Activated T-cell treated with anti-CD3 and anti-CD28 coated beads, Interleukin-2, amount 50 U/mL, for 72 hours (primary cell): ENCODE data around the gene HDAC9. TPM values are rescaled to one million over a fixed set of nuclear protein-coding genes. Genes with fewer than 3 reads are reported as not detected.
"Not testable (repeated sequence)": the region's sequence is repeated elsewhere in the genome, so short reads cannot be mapped to it uniquely, and the experiment has no call there.

Experiments
- ATAC-seq, 2 donors: fragments of 150-1000 bp; cut with Tn5 transposase; replicated peaks in 1 of 2; 2 replicates each; pipeline ENCODE4 v1.10.0; 2021; ENCODE audit warnings: moderate library complexity in 2 of 2, mild to moderate bottlenecking in 1 of 2
- DNase-seq, 2 donors: peaks; one replicate each; pipeline ENCODE4 v3.0.0; 2021 to 2022; ENCODE audit warnings: mixed read lengths in 1 of 2
- H3K27ac Mint-ChIP-seq: one replicate; pipeline ENCODE4 v1.8.0; 2022; ENCODE audit warnings: mild to moderate bottlenecking, moderate library complexity, mixed read lengths
- H3K27me3 Mint-ChIP-seq: one replicate; pipeline ENCODE4 v1.8.0; 2022; ENCODE audit warnings: low read depth, mixed read lengths
- H3K36me3 Mint-ChIP-seq, 2 donors: one replicate each; pipeline ENCODE4 v1.8.0; 2022; ENCODE audit warnings: mixed read lengths in 2 of 2, mild to moderate bottlenecking in 1 of 2; ENCODE audit not compliant: insufficient read depth in 2 of 2
- H3K4me1 Mint-ChIP-seq: one replicate; pipeline ENCODE4 v1.8.0; 2022; ENCODE audit warnings: low read depth, mixed read lengths
- H3K4me3 Mint-ChIP-seq, 2 donors: one replicate each; pipeline ENCODE4 v1.8.0; 2022; ENCODE audit warnings: mild to moderate bottlenecking in 2 of 2, mixed read lengths in 2 of 2, moderate library complexity in 2 of 2
- H3K9me3 Mint-ChIP-seq, 2 donors: one replicate each; pipeline ENCODE4 v1.8.0; 2022; ENCODE audit warnings: mixed read lengths in 2 of 2
- total RNA-seq, 2 donors: library from RNA; stranded (reverse); gene quantifications; one replicate each; pipeline ENCODE4 v1.2.3, GENCODE V29; 2022

HDAC9 gene
- total RNA-seq, 2 donors from 2014 or later: 0.55 to 2.9 TPM

DNA sequence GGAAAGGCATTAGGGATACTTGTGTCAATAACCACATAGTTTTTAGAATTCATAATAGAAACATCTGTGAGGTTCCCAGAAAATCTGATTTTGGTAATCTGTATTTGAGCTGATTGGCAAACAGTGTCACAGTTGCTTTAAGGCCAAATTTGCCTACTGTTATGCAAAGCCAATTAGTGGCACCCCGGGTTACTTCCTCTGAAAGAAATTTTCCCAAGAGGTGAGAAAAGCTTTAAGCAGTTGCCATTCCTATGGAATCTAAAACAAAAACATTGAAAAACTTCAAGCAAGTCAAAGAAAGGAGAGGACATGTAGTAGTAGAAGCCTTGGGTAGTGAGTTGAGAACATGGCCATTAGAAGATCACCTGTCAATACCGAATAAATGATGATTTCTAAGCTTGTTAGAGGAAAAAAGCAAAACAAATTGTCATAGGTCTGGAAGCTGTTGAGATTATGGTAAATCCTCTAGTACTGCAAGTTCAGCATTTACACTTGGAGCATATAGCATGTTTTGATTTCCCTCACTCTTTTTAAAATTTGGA lies 445.1 kb downstream of the HDAC9 start:
- Mint-ChIP-seq H3K27ac (no peak overlapping the region), H3K36me3 (no peaks in the 10 kb centered on the region), H3K4me1 (no peaks in the 10 kb centered on the region), H3K27me3 (no peaks in the 10 kb centered on the region), H3K9me3 (peaks cover 1 to 3% of the 10 kb centered on the region in 2 donors), H3K4me3 (no peak overlapping the region)
- DNase-seq (no peak), ATAC-seq (no peak)

DNA sequence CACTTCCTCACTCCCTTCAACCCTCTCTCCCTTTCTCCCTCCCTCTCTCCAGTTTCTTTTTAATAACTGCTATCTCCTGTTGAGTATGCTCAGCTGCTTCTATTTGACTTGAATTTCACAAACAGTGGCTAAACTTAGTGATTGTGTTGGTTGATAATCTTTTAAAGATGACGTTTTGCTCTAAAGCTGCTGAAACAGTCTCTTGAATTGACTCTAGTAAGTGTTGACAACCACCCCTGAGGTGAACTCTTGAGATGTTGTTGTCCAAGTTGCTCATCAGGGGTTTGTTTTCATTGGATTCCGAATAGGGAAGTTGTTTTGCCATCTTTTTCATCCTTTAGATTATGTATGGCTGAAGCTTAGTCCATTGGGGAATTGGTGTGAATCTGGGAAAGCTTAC lies 445.7 kb downstream of the HDAC9 start:
- no peak overlapping the region for H3K4me3 Mint-ChIP-seq
- no peaks in the 10 kb centered on the region for H3K27me3 Mint-ChIP-seq
- H3K36me3 Mint-ChIP-seq: no peaks in the 10 kb centered on the region
- H3K9me3 Mint-ChIP-seq: peaks cover 1 to 3% of the 10 kb centered on the region in 2 donors
- DNase-seq (no peak), ATAC-seq (no peak)
- H3K27ac Mint-ChIP-seq: no peak overlapping the region
- no peaks in the 10 kb centered on the region for H3K4me1 Mint-ChIP-seq

- Mint-ChIP-seq H3K36me3 (no peaks in the 10 kb centered on the region), H3K4me1 (no peaks in the 10 kb centered on the region), H3K27me3 (no peaks in the 10 kb centered on the region), H3K4me3 (no peak overlapping the region), H3K9me3 (peaks cover 0 to 3% of the 10 kb centered on the region in 2 donors), H3K27ac (no peak overlapping the region)
- DNase-seq (no peak), ATAC-seq (no peak)
Measured at GRCh38 chr7:18948521-18948920, 453.0 kb downstream of the HDAC9 start.

DNA sequence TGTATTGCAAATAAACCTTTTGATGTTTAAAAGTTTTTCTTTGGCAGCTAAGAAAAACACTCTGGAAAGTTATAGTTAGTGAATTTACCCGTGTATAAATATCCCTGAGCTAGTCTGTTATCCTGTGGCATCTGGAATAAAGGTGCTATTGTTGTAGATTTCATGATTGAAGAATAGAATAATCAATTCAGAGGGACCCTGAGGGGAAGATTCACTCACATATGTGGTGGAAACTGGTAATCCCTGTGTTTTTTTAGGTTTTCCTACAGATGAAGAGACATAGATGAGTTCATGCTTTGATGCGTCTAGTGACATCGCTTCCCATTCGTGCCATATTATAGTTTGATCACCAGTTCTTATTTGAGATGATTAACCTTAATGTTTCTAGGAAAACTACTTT lies 457.3 kb downstream of the HDAC9 start:
- no peaks in the 10 kb centered on the region for H3K27me3 Mint-ChIP-seq
- ATAC-seq: no peak
- H3K4me1 Mint-ChIP-seq: no peaks in the 10 kb centered on the region

GRCh38 chr7:18958627-18959026 lies 463.1 kb downstream of the HDAC9 start:
- Mint-ChIP-seq H3K9me3 (peaks cover 3% of the 10 kb centered on the region in 2 donors), H3K4me1 (no peaks in the 10 kb centered on the region), H3K27me3 (no peaks in the 10 kb centered on the region), H3K27ac (no peak overlapping the region), H3K4me3 (no peak overlapping the region), H3K36me3 (no peaks in the 10 kb centered on the region)
- ATAC-seq: no peak
- no peak for DNase-seq

More for the DNA sequence above, 457.3 kb downstream of the HDAC9 start:
- no peak for DNase-seq
- no peaks in the 10 kb centered on the region for H3K36me3 Mint-ChIP-seq
- no peak overlapping the region for H3K4me3 Mint-ChIP-seq
- H3K27ac Mint-ChIP-seq: no peak overlapping the region
- H3K9me3 Mint-ChIP-seq: peaks cover 2 to 4% of the 10 kb centered on the region in 2 donors

- peaks cover 3 to 4% of the 10 kb centered on the region in 2 donors for H3K9me3 Mint-ChIP-seq
- H3K4me1 Mint-ChIP-seq: no peaks in the 10 kb centered on the region
- no peak for DNase-seq
- H3K27ac Mint-ChIP-seq: no peak overlapping the region
- no peaks in the 10 kb centered on the region for H3K36me3 Mint-ChIP-seq
- no peaks in the 10 kb centered on the region for H3K27me3 Mint-ChIP-seq
- H3K4me3 Mint-ChIP-seq: no peak overlapping the region
- no peak for ATAC-seq
Measured at GRCh38 chr7:18960725-18961124, 465.2 kb downstream of the HDAC9 start.

DNA sequence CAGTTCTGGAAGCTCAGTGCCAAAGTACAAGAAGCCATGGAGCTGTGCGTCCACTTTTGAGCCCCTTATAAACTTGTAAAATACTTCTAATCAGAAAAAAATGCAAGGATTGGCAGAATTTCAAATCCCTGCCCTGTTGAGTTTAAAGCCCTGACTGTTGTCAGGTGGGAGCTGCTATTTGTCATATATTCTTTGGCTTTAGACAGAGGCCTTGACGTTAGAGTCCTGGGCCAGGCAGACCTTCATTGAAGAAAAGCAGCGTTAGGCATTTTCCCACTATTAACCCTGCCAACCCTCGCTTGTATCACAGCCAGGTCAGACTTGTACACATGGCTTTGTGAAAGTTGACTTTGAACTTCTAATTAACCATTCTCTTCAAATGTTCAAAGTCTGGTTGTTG lies 466.5 kb downstream of the HDAC9 start:
- DNase-seq: no peak
- H3K27ac Mint-ChIP-seq: no peak overlapping the region
- no peaks in the 10 kb centered on the region for H3K4me1 Mint-ChIP-seq
- peaks cover 1 to 4% of the 10 kb centered on the region in 2 donors for H3K9me3 Mint-ChIP-seq
- no peaks in the 10 kb centered on the region for H3K36me3 Mint-ChIP-seq
- ATAC-seq: no peak
- no peak overlapping the region for H3K4me3 Mint-ChIP-seq
- H3K27me3 Mint-ChIP-seq: no peaks in the 10 kb centered on the region

DNA sequence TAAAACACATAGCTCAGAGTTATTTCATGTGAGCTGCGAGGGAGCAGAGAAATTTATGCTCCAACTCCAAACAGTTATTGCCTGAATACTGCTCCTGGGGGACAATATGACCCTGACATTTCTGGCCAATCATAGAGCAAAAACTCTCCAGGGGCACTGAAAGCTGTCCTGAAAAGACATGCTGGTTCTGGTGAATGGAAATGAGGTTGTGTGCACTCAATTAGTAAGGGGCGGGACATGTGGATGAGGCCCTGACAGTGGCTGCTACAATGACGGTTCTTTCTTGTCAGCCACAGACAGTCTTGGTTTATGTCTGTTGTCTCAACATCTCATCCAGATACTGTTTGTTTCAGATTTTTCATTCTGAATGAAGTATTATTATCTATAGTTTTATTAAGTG lies 470.1 kb downstream of the HDAC9 start:
- Mint-ChIP-seq H3K4me1 (no peaks in the 10 kb centered on the region), H3K27ac (no peak overlapping the region), H3K27me3 (no peaks in the 10 kb centered on the region), H3K4me3 (no peak overlapping the region), H3K36me3 (peaks cover 0 to 2% of the 10 kb centered on the region in 2 donors), H3K9me3 (peaks cover 4% of the 10 kb centered on the region in 2 donors)
- ATAC-seq: no peak
- no peak for DNase-seq

DNA sequence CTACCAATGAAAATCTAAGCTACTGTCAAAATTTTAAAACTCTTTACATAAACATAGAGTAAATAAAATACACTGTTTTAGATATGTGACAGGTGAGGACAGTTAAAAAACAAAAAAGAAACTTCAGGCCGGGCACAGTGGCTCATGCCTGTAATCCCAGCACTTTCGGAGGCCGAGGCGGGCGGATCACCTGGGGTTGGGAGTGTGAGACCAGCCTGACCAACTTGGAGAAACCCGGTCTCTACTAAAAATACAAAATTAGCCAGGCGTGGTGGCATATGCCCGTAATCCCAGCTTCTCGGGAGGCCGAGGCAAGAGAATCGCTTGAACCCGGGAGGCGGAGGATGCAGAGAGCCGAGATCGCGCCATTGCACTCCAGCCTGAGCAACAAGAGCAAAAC lies 472.2 kb downstream of the HDAC9 start:
- H3K9me3 Mint-ChIP-seq, H3K27me3 Mint-ChIP-seq, ATAC-seq, H3K4me3 Mint-ChIP-seq, DNase-seq, H3K4me1 Mint-ChIP-seq, H3K36me3 Mint-ChIP-seq, H3K27ac Mint-ChIP-seq: not testable (repeated sequence)

DNA sequence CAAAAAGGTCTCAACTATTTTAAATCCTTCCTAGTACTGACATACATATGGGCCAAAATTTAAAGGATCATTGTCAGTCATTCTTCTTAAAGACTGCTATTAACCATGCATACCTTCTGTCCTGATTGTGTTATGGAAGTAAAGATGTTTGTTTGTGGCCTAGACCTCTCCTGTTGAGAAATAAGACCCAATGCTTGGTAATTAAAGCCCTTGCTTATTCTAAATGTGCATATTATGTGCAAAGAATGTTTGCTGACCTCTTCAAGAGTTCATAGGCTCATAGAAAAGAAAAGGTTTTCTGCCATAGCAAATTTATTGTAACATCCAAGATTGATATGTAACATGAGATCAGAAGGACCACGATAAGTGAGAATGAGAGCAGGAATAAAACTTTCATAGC lies 476.3 kb downstream of the HDAC9 start:
- H3K4me3 Mint-ChIP-seq: no peak overlapping the region
- DNase-seq (no peak), ATAC-seq (no peak)
- peaks cover 6 to 12% of the 10 kb centered on the region in 2 donors for H3K9me3 Mint-ChIP-seq
- H3K27ac Mint-ChIP-seq: no peak overlapping the region
- no peaks in the 10 kb centered on the region for H3K4me1 Mint-ChIP-seq
- H3K36me3 Mint-ChIP-seq: peaks cover 0 to 4% of the 10 kb centered on the region in 2 donors
- no peaks in the 10 kb centered on the region for H3K27me3 Mint-ChIP-seq

DNA sequence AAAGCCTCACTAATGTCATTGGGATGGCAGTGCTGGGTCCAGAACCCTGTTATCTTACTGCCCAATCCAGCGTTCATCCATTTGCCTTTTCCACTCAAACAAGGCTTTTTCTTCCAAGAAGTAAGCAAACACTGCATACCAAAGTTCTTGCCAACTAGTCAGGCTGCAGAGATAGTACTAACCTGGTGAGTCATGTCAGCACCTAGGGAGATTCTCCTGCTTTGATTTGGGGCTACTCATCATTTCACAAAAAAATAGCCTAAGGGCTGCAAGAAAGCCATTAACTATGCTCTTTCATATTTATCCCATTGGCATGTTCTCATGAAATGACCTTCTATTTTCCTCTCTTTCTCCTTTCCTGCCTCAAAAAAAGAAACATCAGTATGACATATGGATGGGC lies 479.3 kb downstream of the HDAC9 start:
- peaks cover 4 to 14% of the 10 kb centered on the region in 2 donors for H3K9me3 Mint-ChIP-seq
- H3K27ac Mint-ChIP-seq: no peak overlapping the region
- H3K4me3 Mint-ChIP-seq: no peak overlapping the region
- peaks cover 0 to 2% of the 10 kb centered on the region in 2 donors for H3K36me3 Mint-ChIP-seq
- no peaks in the 10 kb centered on the region for H3K27me3 Mint-ChIP-seq
- DNase-seq (no peak), ATAC-seq (no peak)
- no peaks in the 10 kb centered on the region for H3K4me1 Mint-ChIP-seq

DNA sequence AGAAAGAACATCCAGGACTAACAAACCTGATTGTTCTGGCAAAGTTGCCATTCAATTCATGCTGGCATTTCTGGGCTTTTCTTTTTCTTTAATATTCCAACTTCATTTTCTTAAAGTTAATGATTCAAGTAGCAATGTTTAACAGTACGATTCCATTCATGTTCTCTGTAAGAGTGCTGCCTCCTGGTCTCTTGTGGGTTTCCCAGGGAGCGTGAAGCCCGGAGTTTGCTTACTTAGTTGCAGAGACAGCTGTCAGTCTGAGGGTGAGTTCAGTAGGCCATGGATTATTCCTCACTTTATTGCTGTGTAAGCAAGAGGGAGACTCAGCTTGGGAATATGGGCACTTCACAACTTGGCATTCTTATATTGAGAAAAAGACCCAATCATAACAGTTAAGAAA lies 479.7 kb downstream of the HDAC9 start:
- no peaks in the 10 kb centered on the region for H3K27me3 Mint-ChIP-seq
- no peak overlapping the region for H3K27ac Mint-ChIP-seq
- no peaks in the 10 kb centered on the region for H3K4me1 Mint-ChIP-seq
- no peak overlapping the region for H3K4me3 Mint-ChIP-seq
- H3K9me3 Mint-ChIP-seq: peaks cover 6 to 14% of the 10 kb centered on the region in 2 donors
- peaks cover 0 to 2% of the 10 kb centered on the region in 2 donors for H3K36me3 Mint-ChIP-seq
- ATAC-seq: no peak
- DNase-seq: no peak

DNA sequence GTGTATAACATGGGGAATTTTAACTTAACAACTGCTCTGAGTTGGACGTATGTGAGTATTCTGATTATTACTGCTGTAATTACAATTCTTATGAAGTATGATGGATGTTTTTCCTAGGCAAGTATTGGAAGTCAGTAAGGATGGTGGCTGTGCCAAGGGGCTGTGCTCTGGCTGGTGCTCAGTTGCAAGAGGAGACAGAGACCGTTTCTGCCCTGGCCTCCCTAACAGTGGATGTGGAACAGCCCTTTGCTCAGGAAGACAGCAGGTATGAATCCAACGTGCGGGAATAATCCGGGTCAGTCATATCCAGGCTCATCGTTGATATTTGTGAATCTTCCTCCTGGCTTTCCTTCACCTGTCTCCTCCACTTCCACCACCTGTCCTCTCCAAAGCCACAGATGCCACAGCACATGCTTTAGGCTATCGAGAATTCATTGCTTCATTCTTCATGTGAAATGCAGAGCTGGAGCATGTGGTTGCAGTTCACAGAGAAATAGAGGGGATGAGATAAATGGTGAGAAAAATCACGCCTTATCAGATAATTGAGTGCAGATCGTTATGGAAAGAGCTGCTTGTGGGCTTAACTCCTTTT lies 480.2 kb downstream of the HDAC9 start:
- Mint-ChIP-seq H3K36me3 (peaks cover 0 to 2% of the 10 kb centered on the region in 2 donors), H3K4me3 (no peak overlapping the region), H3K9me3 (peaks cover 6 to 14% of the 10 kb centered on the region in 2 donors), H3K4me1 (no peaks in the 10 kb centered on the region), H3K27me3 (no peaks in the 10 kb centered on the region), H3K27ac (no peak overlapping the region)
- ATAC-seq (no peak), DNase-seq (no peak)
